Glutamatergic neuron (in vitro differentiated cells): Measurements from ENCODE around the gene ANO4. TPM values are rescaled to one million over a fixed set of nuclear protein-coding genes. Genes with fewer than 3 reads are reported as not detected.

Source experiments
- DNase-seq: peaks from one replicate; pipeline ENCODE4 v3.0.0; 2022
- H3K27ac Mint-ChIP-seq: one replicate; pipeline ENCODE4 v1.8.0; 2020; ENCODE audit warnings: mild to moderate bottlenecking, mixed read lengths, inconsistent platforms; ENCODE audit not compliant: unreplicated experiment
- H3K27me3 Mint-ChIP-seq: one replicate; pipeline ENCODE4 v1.8.0; 2020; ENCODE audit warnings: mild to moderate bottlenecking, moderate library complexity, mixed read lengths, inconsistent platforms; ENCODE audit not compliant: unreplicated experiment
- H3K36me3 Mint-ChIP-seq: one replicate; pipeline ENCODE4 v1.8.0; 2020; ENCODE audit warnings: mild to moderate bottlenecking, mixed read lengths, inconsistent platforms; ENCODE audit not compliant: unreplicated experiment
- H3K4me1 Mint-ChIP-seq: one replicate; pipeline ENCODE4 v1.8.0; 2020; ENCODE audit warnings: mild to moderate bottlenecking, low read depth, mixed read lengths, inconsistent platforms; ENCODE audit not compliant: unreplicated experiment
- H3K4me3 Mint-ChIP-seq: one replicate; pipeline ENCODE4 v1.8.0; 2020; ENCODE audit warnings: mild to moderate bottlenecking, mixed read lengths, inconsistent platforms; ENCODE audit not compliant: unreplicated experiment
- H3K9me3 Mint-ChIP-seq: one replicate; pipeline ENCODE4 v1.8.0; 2020; ENCODE audit warnings: mild to moderate bottlenecking, moderate library complexity, mixed read lengths, inconsistent platforms; ENCODE audit not compliant: unreplicated experiment
- CTCF ChIP-seq: fragments of 200-600 bp; sonication (generic); IDR thresholded peaks from one replicate; pipeline ENCODE4 v1.5.0; 2021; ENCODE audit not compliant: partially characterized antibody, unreplicated experiment
- total RNA-seq: library from RNA; stranded (reverse); fragmentation: NEBNext Ultra II Directional; extraction: Animal tissue kit (Norgen Biotek cat#: 25700); gene quantifications from one replicate; pipeline ENCODE4 v1.2.1, GENCODE V29; 2021; ENCODE audit not compliant: unreplicated experiment

Gene ANO4
- total RNA-seq, 1 donor from 2014 or later: 38.0 TPM

- no peak overlapping the region for H3K4me3 Mint-ChIP-seq
- H3K36me3 Mint-ChIP-seq: no peaks in the 10 kb centered on the region
- no peaks in the 10 kb centered on the region for H3K4me1 Mint-ChIP-seq
- no peaks in the 10 kb centered on the region for H3K9me3 Mint-ChIP-seq
- no peak for TF ChIP-seq CTCF
- no peaks in the 10 kb centered on the region for H3K27me3 Mint-ChIP-seq
- no peak overlapping the region for H3K27ac Mint-ChIP-seq
- DNase-seq: no peak
Observed at GRCh38 chr12:100935929-100936328, 141.4 kb downstream of the ANO4 start.

- DNase-seq: no peak
- Mint-ChIP-seq H3K4me3 (no peak overlapping the region), H3K9me3 (no peaks in the 10 kb centered on the region), H3K27ac (no peak overlapping the region), H3K36me3 (no peaks in the 10 kb centered on the region), H3K4me1 (no peaks in the 10 kb centered on the region), H3K27me3 (no peaks in the 10 kb centered on the region)
- no peak for TF ChIP-seq CTCF
Observed at GRCh38 chr12:100936661-100937060, 142.1 kb downstream of the ANO4 start.

GRCh38 chr12:100940503-100940902 is 145.9 kb downstream of the ANO4 start:
- TF ChIP-seq CTCF: no peak
- Mint-ChIP-seq H3K27me3 (no peaks in the 10 kb centered on the region), H3K4me1 (no peaks in the 10 kb centered on the region), H3K36me3 (no peaks in the 10 kb centered on the region), H3K27ac (no peak overlapping the region), H3K9me3 (no peaks in the 10 kb centered on the region), H3K4me3 (no peak overlapping the region)
- DNase-seq: no peak

GRCh38 chr12:100942984-100943749 is 148.6 kb downstream of the ANO4 start:
- Mint-ChIP-seq H3K36me3 (no peaks in the 10 kb centered on the region), H3K4me3 (no peak overlapping the region), H3K27me3 (no peaks in the 10 kb centered on the region), H3K4me1 (no peaks in the 10 kb centered on the region), H3K9me3 (no peaks in the 10 kb centered on the region), H3K27ac (no peak overlapping the region)
- DNase-seq: no peak
- no peak for TF ChIP-seq CTCF

GRCh38 chr12:100951756-100952155 is 157.2 kb downstream of the ANO4 start:
- Mint-ChIP-seq H3K4me3 (no peak overlapping the region), H3K36me3 (no peaks in the 10 kb centered on the region), H3K9me3 (no peaks in the 10 kb centered on the region), H3K27ac (no peak overlapping the region), H3K27me3 (peaks cover 3% of the 10 kb centered on the region), H3K4me1 (no peaks in the 10 kb centered on the region)
- no peak for DNase-seq
- no peak for TF ChIP-seq CTCF
